Esophagus muscularis mucosa (tissue), 4 donors: ENCODE results near the gene PCGF2. TPM values are rescaled to one million over a fixed set of nuclear protein-coding genes. Genes with fewer than 3 reads are reported as not detected.

Experiments
- DNase-seq: peaks from one replicate; pipeline ENCODE4 v3.0.0-alpha.2; 2017; ENCODE audit errors: extremely low spot score
- H3K27ac ChIP-seq, 4 donors: fragments of 200-600 bp; sonication (generic); replicated peaks in 1 of 4; 1 replicate in 3 of 4; 2 replicates in 1 of 4; pipeline ENCODE4 v1.5.1; 2016 to 2019; ENCODE audit warnings: mild to moderate bottlenecking in 1 of 4
- H3K27me3 ChIP-seq, 4 donors: fragments of 200-600 bp; sonication (generic); one replicate each; pipeline versions ENCODE4 v1.5.1 to v1.6.0; 2016 to 2019
- H3K36me3 ChIP-seq, 4 donors: fragments of 200-600 bp; sonication (generic); one replicate each; pipeline ENCODE4 v1.5.1; 2016 to 2019
- H3K4me1 ChIP-seq, 4 donors: fragments of 200-600 bp; sonication (generic); one replicate each; pipeline ENCODE4 v1.5.1; 2016 to 2019
- H3K4me3 ChIP-seq, 4 donors: fragments of 200-600 bp; sonication (generic); 1 replicate in 2 of 4; 2 replicates in 2 of 4; pipeline ENCODE4 v1.5.1; 2016 to 2019; ENCODE audit warnings: mild to moderate bottlenecking in 4 of 4, moderate library complexity in 1 of 4
- H3K9me3 ChIP-seq, 4 donors: fragments of 200-600 bp; sonication (generic); 1 replicate in 3 of 4; 2 replicates in 1 of 4; pipeline ENCODE4 v1.5.1; 2016 to 2019
- CTCF ChIP-seq, 3 experiments: fragments of 200-600 bp in 2 of 3; fragments of 450-650 bp in 1 of 3; sonication (generic) in 2 of 3; IDR thresholded peaks; one replicate each; pipeline ENCODE4 v1.5.1; 2017 to 2019; ENCODE audit warnings: antibody characterized with exemption in 3 of 3, mild to moderate bottlenecking in 2 of 3, moderate library complexity in 1 of 3
- EP300 ChIP-seq: sonication (generic); formaldehyde crosslinking; IDR thresholded peaks from one replicate; pipeline ENCODE4 v1.6.1; 2017; ENCODE audit warnings: antibody characterized with exemption
- POLR2A ChIP-seq: fragments of 450-650 bp; IDR thresholded peaks from one replicate; pipeline ENCODE4 v1.6.1; 2017; ENCODE audit warnings: antibody characterized with exemption, moderate library complexity, mild to moderate bottlenecking, low read depth
- POLR2AphosphoS5 ChIP-seq, 2 donors: sonication (generic); formaldehyde crosslinking; IDR thresholded peaks; one replicate each; pipeline ENCODE4 v1.6.1; 2017; ENCODE audit warnings: antibody characterized with exemption in 2 of 2
- WGBS: methylation state at CpG from one replicate; pipeline ENCODE4 v1.1.5; 2018; 5-methylcytosine and 5-hydroxymethylcytosine counted together
- intact Hi-C: fragments of 100-400 bp; cut with DNase I; formaldehyde crosslinking; loops from one replicate; pipeline ENCODE4 v1.15.1; 2023
- total RNA-seq, 4 donors: library from RNA; depleted of rRNA; stranded (reverse); fragments of >200 nt; gene quantifications; one replicate each; pipeline versions ENCODE4 v1.1.0 to v1.2.1, GENCODE V29; 2016

Gene PCGF2
- 10 to 100 TPM; 10.3 to 15.7 (median 12.4) TPM for total RNA-seq

GRCh38 chr17:38748149-38748891 is at the start of gene PCGF2:
PCGF2 (minus strand) TSS chr17:38748336; CDS start chr17:38740402, 7,934 bp downstream.
- Histone ChIP-seq H3K4me1 (peaks cover 63 to 93% (median 84%) of the 10 kb centered on the region in 4 donors), H3K9me3 (no peaks in the 10 kb centered on the region), H3K27me3 (peaks cover 0 to 6% (median 0%) of the 10 kb centered on the region in 4 donors), H3K4me3 (peak within 1 kb of the TSS; percentile 81 to 95 (median 92)), H3K36me3 (no peaks in the 10 kb centered on the region), H3K27ac (peak within 1 kb of the TSS; percentile 89 to 97 (median 94))
- 0% methylated on average over 25 of the region's 47 CpGs for WGBS
- TF ChIP-seq POLR2AphosphoS5 (IDR thresholded peaks at IDR 0.05): peak; percentile 58 to 80
- TF ChIP-seq POLR2A: no peak
- DNase-seq: peak; percentile 99
- intact Hi-C loops: loop anchor here (5.0 kb wide), 1 partner anchor 46 kb away; no protein-coding TSS in a partner anchor

GRCh38 chr17:38797828-38798227 is 49.7 kb upstream of the PCGF2 start:
- TF ChIP-seq POLR2A (no peak), POLR2AphosphoS5 (IDR thresholded peaks at IDR 0.05) (no peak), EP300 (no peak), CTCF (IDR thresholded peaks at IDR 0.05) (no peak)
- Histone ChIP-seq H3K27me3 (no peaks in the 10 kb centered on the region), H3K4me1 (peaks cover 29 to 49% (median 42%) of the 10 kb centered on the region in 4 donors), H3K27ac (peak overlapping the region; percentile 97 to 100 (median 98)), H3K9me3 (no peaks in the 10 kb centered on the region), H3K36me3 (peaks cover 14 to 37% (median 24%) of the 10 kb centered on the region in 4 donors), H3K4me3 (peak overlapping the region; percentile 78 to 95 (median 92))
- 80% methylated on average over 6 of the region's 6 CpGs for WGBS
- DNase-seq: no peak
- intact Hi-C loops: loop anchor here (5.0 to 10.0 kb wide), 2 partner anchors 41 to 63 kb away; partner anchors contain the start of gene CISD3

GRCh38 chr17:38797158-38797490 is 49.0 kb upstream of the PCGF2 start:
- Histone ChIP-seq H3K27me3 (no peaks in the 10 kb centered on the region), H3K27ac (peak overlapping the region; percentile 97 to 100 (median 98)), H3K4me1 (peaks cover 29 to 49% (median 42%) of the 10 kb centered on the region in 4 donors), H3K36me3 (peaks cover 7 to 36% (median 22%) of the 10 kb centered on the region in 4 donors), H3K4me3 (peak overlapping the region; percentile 78 to 95 (median 92)), H3K9me3 (no peaks in the 10 kb centered on the region)
- intact Hi-C loops: loop anchor here (5.0 to 10.0 kb wide), 2 partner anchors 40 to 62 kb away; partner anchors contain the start of gene CISD3
- WGBS: 63% methylated on average over 5 of the region's 5 CpGs
- TF ChIP-seq POLR2A (no peak), EP300 (no peak), POLR2AphosphoS5 (IDR thresholded peaks at IDR 0.05) (no peak), CTCF (IDR thresholded peaks at IDR 0.05) (no peak)
- no peak for DNase-seq

GRCh38 chr17:38796451-38797157 is 48.5 kb upstream of the PCGF2 start:
- 77% methylated on average over 5 of the region's 5 CpGs for WGBS
- intact Hi-C loops: loop anchor here (5.0 to 10.0 kb wide), 2 partner anchors 39 to 62 kb away; partner anchors contain the start of gene CISD3
- peak overlapping the region; percentile 97 to 100 (median 98) for H3K27ac ChIP-seq
- no peak for DNase-seq
- H3K4me1 ChIP-seq: peaks cover 29 to 49% (median 42%) of the 10 kb centered on the region in 4 donors
- H3K9me3 ChIP-seq: no peaks in the 10 kb centered on the region
- H3K36me3 ChIP-seq: peaks cover 2 to 34% (median 18%) of the 10 kb centered on the region in 4 donors
- peak overlapping the region in 3 of 4 donors; percentile 78 to 93 (median 91) for H3K4me3 ChIP-seq
- TF ChIP-seq POLR2A: no peak
- TF ChIP-seq POLR2AphosphoS5 (IDR thresholded peaks at IDR 0.05): no peak
- no peak for TF ChIP-seq CTCF (IDR thresholded peaks at IDR 0.05)
- no peak for TF ChIP-seq EP300
- H3K27me3 ChIP-seq: no peaks in the 10 kb centered on the region

GRCh38 chr17:38794221-38794620 is 46.1 kb upstream of the PCGF2 start:
- no peak for DNase-seq
- Histone ChIP-seq H3K27ac (no peak overlapping the region), H3K9me3 (no peaks in the 10 kb centered on the region), H3K4me1 (peaks cover 28 to 59% (median 52%) of the 10 kb centered on the region in 4 donors), H3K27me3 (no peaks in the 10 kb centered on the region), H3K4me3 (no peak overlapping the region), H3K36me3 (peaks cover 0 to 27% (median 11%) of the 10 kb centered on the region in 4 donors)
- intact Hi-C loops: loop anchor here (10.0 kb wide), 1 partner anchor 59 kb away; the partner anchor contains the start of gene CISD3
- 94% methylated on average over 5 of the region's 5 CpGs for WGBS
- TF ChIP-seq POLR2A (no peak), POLR2AphosphoS5 (IDR thresholded peaks at IDR 0.05) (no peak), EP300 (no peak), CTCF (IDR thresholded peaks at IDR 0.05) (no peak)
